ENCODE measurements around the gene MEOX2. TPM values are rescaled to one million over a fixed set of nuclear protein-coding genes. Genes with fewer than 3 reads are reported as not detected.

Gene MEOX2
- total RNA-seq, 1 donor: 13.0 TPM

GRCh38 chr7:15607529-15608210 lies 78.8 kb downstream of the MEOX2 start:
- no peak for TF ChIP-seq CTCF (IDR thresholded peaks at IDR 0.05; ENCODE audit: insufficient read depth, low read length)
- no peak overlapping the region for H3K4me3 ChIP-seq (ENCODE audit: low read depth, low read length)
- no peak for DNase-seq (ENCODE audit: low read depth)

GRCh38 chr7:15606561-15606960 lies 79.9 kb downstream of the MEOX2 start:
- H3K4me3 ChIP-seq (ENCODE audit: low read depth, low read length): no peak overlapping the region
- no peak for TF ChIP-seq CTCF (IDR thresholded peaks at IDR 0.05; ENCODE audit: insufficient read depth, low read length)
- no peak for DNase-seq (ENCODE audit: low read depth)

- no peak for DNase-seq (ENCODE audit: low read depth)
- no peak overlapping the region for H3K4me3 ChIP-seq (ENCODE audit: low read depth, low read length)
- TF ChIP-seq CTCF (IDR thresholded peaks at IDR 0.05; ENCODE audit: insufficient read depth, low read length): no peak
These were observed 82.3 kb downstream of the MEOX2 start for GRCh38 chr7:15604166-15604565.

- no peak overlapping the region for H3K4me3 ChIP-seq (ENCODE audit: low read depth, low read length)
- DNase-seq (ENCODE audit: low read depth): no peak
- no peak for TF ChIP-seq CTCF (IDR thresholded peaks at IDR 0.05; ENCODE audit: insufficient read depth, low read length)
These were observed 83.4 kb downstream of the MEOX2 start for GRCh38 chr7:15603124-15603523.

- DNase-seq (ENCODE audit: low read depth): peak; percentile 12
- no peak for TF ChIP-seq CTCF (IDR thresholded peaks at IDR 0.05; ENCODE audit: insufficient read depth, low read length)
These were observed 84.2 kb downstream of the MEOX2 start for GRCh38 chr7:15602236-15602635.

GRCh38 chr7:15601175-15601574 lies 85.3 kb downstream of the MEOX2 start:
- no peak for DNase-seq (ENCODE audit: low read depth)
- no peak for TF ChIP-seq CTCF (IDR thresholded peaks at IDR 0.05; ENCODE audit: insufficient read depth, low read length)
- no peak overlapping the region for H3K4me3 ChIP-seq (ENCODE audit: low read depth, low read length)

More at GRCh38 chr7:15602236-15602635, 84.2 kb downstream of the MEOX2 start:
- H3K4me3 ChIP-seq (ENCODE audit: low read depth, low read length): no peak overlapping the region

- no peak for DNase-seq (ENCODE audit: low read depth)
- no peak for TF ChIP-seq CTCF (IDR thresholded peaks at IDR 0.05; ENCODE audit: insufficient read depth, low read length)
- H3K4me3 ChIP-seq (ENCODE audit: low read depth, low read length): no peak overlapping the region
These were observed 86.2 kb downstream of the MEOX2 start for GRCh38 chr7:15600298-15600697.

Measured in fibroblast of the aortic adventitia (primary cell).